HG03432 (cell line): Measurements from ENCODE around the gene C21orf58.
"Not testable (repeated sequence)": the region's sequence is repeated elsewhere in the genome, so short reads cannot be mapped to it uniquely, and the experiment has no call there.

ENCODE experiments used
- ATAC-seq: cut with Tn5 transposase; IDR thresholded peaks from one replicate; pipeline ENCODE4 v1.9.1; 2021; ENCODE audit warnings: mild to moderate bottlenecking, moderate library complexity; ENCODE audit not compliant: unreplicated experiment

The C21orf58 gene

GRCh38 chr21:46323710-46324389 is at the start of gene C21orf58, which contains the start of gene PCNT:
Gene C21orf58, minus strand, starts transcription at chr21:46323870. Its CDS starts 1,132 bp downstream, at chr21:46322738.
Gene PCNT, plus strand, starts transcription at chr21:46324156. Its CDS starts 73 bp downstream, at chr21:46324229.
- peak; percentile 80 for ATAC-seq

- ATAC-seq: not testable (repeated sequence)
Observed at GRCh38 chr21:46372947-46373346, 49.3 kb upstream of the C21orf58 start.

- no peak for ATAC-seq
Observed at GRCh38 chr21:46372014-46372485, 48.4 kb upstream of the C21orf58 start.

GRCh38 chr21:46371204-46372013 is 47.7 kb upstream of the C21orf58 start:
- ATAC-seq: no peak

- ATAC-seq: peak; percentile 36
Observed at GRCh38 chr21:46369520-46370235, 46.0 kb upstream of the C21orf58 start.

- peak; percentile 65 for ATAC-seq
Observed at GRCh38 chr21:46368533-46369285, 45.0 kb upstream of the C21orf58 start.

GRCh38 chr21:46366966-46367365 is 43.3 kb upstream of the C21orf58 start:
- ATAC-seq: no peak

- ATAC-seq: no peak
Observed at GRCh38 chr21:46366561-46366960, 42.9 kb upstream of the C21orf58 start.

- no peak for ATAC-seq
Observed at GRCh38 chr21:46366091-46366490, 42.4 kb upstream of the C21orf58 start.

- no peak for ATAC-seq
Observed at GRCh38 chr21:46363698-46364097, 40.0 kb upstream of the C21orf58 start.

GRCh38 chr21:46362946-46363345 is 39.3 kb upstream of the C21orf58 start:
- no peak for ATAC-seq

GRCh38 chr21:46361935-46362334 is 38.3 kb upstream of the C21orf58 start:
- ATAC-seq: no peak

GRCh38 chr21:46361176-46361575 is 37.5 kb upstream of the C21orf58 start:
- no peak for ATAC-seq

GRCh38 chr21:46357684-46358425 is 34.2 kb upstream of the C21orf58 start:
- no peak for ATAC-seq

GRCh38 chr21:46357335-46357604 is 33.6 kb upstream of the C21orf58 start:
- ATAC-seq: no peak

- ATAC-seq: no peak
Observed at GRCh38 chr21:46356494-46357334, 33.0 kb upstream of the C21orf58 start.

GRCh38 chr21:46356005-46356338 is 32.3 kb upstream of the C21orf58 start:
- no peak for ATAC-seq

- no peak for ATAC-seq
Observed at GRCh38 chr21:46355161-46356004, 31.7 kb upstream of the C21orf58 start.
